ENCODE data around the gene SPATA7.

SPATA7 gene

GRCh38 chr14:88482524-88482923 is 97.1 kb downstream of the SPATA7 start:
- no peak for DNase-seq (ENCODE audit: low read depth)

Data from activated T-helper 9 cell treated with anti-CD3 and anti-CD28 coated beads, Interleukin-2, amount 50 U/mL, for 16 hours (primary cell).